Lower leg skin (tissue), 4 donors: ENCODE measurements around the gene BABAM2. TPM values are rescaled to one million over a fixed set of nuclear protein-coding genes. Genes with fewer than 3 reads are reported as not detected.
"Not testable (repeated sequence)": the region's sequence is repeated elsewhere in the genome, so short reads cannot be mapped to it uniquely, and the experiment has no call there.

Source experiments
- DNase-seq, 2 donors: peaks; one replicate each; pipeline ENCODE4 v3.0.0-alpha.2; 2019; ENCODE audit warnings: low spot score in 2 of 2
- H3K4me3 ChIP-seq: fragments of 200-600 bp; sonication (generic); 2 replicates; pipeline ENCODE4 v1.5.1; 2017; ENCODE audit warnings: mild to moderate bottlenecking, low read depth; ENCODE audit not compliant: poor library complexity, severe bottlenecking
- POLR2A ChIP-seq, 2 donors: fragments of 450-650 bp; IDR thresholded peaks; one replicate each; pipeline ENCODE4 v1.6.1; 2016 to 2017; ENCODE audit warnings: antibody characterized with exemption in 2 of 2, mild to moderate bottlenecking in 1 of 2, moderate library complexity in 1 of 2
- WGBS, 2 donors: methylation state at CpG; one replicate each; pipeline ENCODE4 v1.1.5; 2018; 5-methylcytosine and 5-hydroxymethylcytosine counted together
- intact Hi-C: fragments of 100-400 bp; cut with DNase I; formaldehyde crosslinking; loops from one replicate; pipeline ENCODE4 v1.15.0; 2023; ENCODE audit warnings: low total_unique reads
- total RNA-seq, 4 donors: library from RNA; depleted of rRNA; stranded (reverse); fragments of >200 nt; gene quantifications; one replicate each; pipeline ENCODE4 v1.1.0, GENCODE V29; 2016
- TF ChIP-seq, protein P1 (sequence below), 3 donors: fragments of 450-650 bp; IDR thresholded peaks; one replicate each; pipeline ENCODE4 v1.5.1; 2016; ENCODE audit warnings: antibody characterized with exemption in 3 of 3, mild to moderate bottlenecking in 3 of 3, moderate library complexity in 2 of 3

The BABAM2 gene
- total RNA-seq, 4 donors from 2014 or later, result 18.4 to 28.5 (median 23.9) TPM

DNA sequence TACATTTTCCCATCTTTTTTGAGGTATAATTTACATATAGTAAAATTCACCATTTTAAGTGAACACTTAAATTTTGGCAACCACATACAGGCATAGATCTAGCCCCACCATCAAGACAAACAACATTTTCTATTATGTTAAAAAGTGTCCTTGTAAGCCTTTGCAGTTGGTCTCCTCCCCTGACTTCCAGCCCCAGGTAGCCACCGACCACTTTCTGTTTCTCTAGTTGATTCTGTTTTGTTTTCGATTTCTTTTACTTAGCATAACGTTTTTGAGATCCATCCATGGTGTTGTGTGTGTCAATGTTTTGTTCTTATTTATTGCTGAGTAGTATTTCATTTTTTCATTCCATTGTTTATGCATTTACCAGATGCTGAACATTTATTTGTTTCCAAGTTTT lies 366.7 kb downstream of the BABAM2 start:
- DNase-seq, result no peak
- intact Hi-C loops, result no loop called here
- 91 to 94% methylated on average over 3 of the region's 3 CpGs for WGBS, 2 donors
- TF ChIP-seq, protein P1, sequence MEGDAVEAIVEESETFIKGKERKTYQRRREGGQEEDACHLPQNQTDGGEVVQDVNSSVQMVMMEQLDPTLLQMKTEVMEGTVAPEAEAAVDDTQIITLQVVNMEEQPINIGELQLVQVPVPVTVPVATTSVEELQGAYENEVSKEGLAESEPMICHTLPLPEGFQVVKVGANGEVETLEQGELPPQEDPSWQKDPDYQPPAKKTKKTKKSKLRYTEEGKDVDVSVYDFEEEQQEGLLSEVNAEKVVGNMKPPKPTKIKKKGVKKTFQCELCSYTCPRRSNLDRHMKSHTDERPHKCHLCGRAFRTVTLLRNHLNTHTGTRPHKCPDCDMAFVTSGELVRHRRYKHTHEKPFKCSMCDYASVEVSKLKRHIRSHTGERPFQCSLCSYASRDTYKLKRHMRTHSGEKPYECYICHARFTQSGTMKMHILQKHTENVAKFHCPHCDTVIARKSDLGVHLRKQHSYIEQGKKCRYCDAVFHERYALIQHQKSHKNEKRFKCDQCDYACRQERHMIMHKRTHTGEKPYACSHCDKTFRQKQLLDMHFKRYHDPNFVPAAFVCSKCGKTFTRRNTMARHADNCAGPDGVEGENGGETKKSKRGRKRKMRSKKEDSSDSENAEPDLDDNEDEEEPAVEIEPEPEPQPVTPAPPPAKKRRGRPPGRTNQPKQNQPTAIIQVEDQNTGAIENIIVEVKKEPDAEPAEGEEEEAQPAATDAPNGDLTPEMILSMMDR (IDR thresholded peaks at IDR 0.05), result no peak
- no peak for TF ChIP-seq POLR2A (IDR thresholded peaks at IDR 0.05)
- H3K4me3 ChIP-seq, result no peak overlapping the region

DNA sequence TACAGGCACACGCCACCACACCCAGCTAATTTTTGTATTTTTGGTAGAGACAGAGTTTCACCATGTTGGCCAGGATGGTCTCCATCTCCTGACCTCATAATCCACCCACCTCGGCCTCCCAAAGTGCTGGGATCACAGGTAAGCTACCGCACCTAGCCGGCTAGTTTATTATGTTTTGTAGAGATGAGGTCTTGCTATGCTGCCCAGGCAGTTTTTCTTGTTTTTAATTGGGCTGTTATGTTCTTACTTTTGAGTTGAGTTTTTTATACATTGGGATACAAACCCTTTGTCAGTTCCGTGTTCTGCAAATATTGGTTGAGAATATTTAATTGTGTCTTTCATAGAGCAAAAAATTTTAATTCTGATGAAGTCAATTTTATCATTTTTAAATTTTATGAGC lies 368.7 kb downstream of the BABAM2 start:
- intact Hi-C loops, H3K4me3 ChIP-seq, DNase-seq: not testable (repeated sequence)
- WGBS, 2 donors, result 87 to 92% methylated on average over 5 of the region's 5 CpGs

DNA sequence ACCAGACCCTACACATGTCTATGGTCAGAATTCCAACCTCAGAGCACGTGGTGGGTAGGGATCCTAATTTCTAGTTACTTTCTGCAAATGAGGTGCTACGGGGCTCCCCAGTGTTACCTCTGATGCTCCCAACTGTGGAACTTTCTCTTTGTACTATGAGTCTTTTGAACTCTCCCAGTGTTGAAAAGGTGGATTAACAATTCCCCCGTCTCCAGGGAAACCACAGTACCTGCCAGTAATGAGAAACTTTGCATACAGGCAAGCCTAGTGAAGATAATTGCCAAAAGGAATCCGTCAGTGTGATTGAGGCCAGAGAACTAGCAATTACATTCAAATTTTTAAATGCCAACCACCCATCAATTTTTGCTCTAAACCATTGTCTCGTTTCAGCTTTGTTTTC lies 373.2 kb downstream of the BABAM2 start:
- intact Hi-C loops, result no loop called here
- WGBS, 2 donors, result 63 to 68% methylated on average over 5 of the region's 5 CpGs
- DNase-seq, result no peak
- TF ChIP-seq, protein P1 (IDR thresholded peaks at IDR 0.05), result no peak
- no peak for TF ChIP-seq POLR2A (IDR thresholded peaks at IDR 0.05)
- H3K4me3 ChIP-seq, result no peak overlapping the region

DNA sequence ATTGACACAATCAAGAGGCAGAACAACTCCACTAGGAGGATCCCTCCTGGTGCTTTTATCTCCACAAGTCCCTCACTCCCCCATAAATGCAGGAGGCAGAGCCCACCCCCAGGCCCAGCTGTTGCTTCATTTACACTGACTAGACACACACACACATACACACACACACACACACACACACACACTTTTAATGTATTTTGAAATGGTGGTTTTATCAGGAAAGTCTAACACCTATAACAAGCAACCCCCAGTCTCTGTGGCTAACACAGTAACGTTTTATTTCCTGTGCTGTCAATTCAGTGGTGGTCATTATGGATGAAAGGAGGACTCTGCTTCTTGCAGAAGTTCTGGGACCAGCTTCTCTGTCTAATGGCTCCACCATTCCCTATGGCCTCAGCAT lies 376.8 kb downstream of the BABAM2 start:
- no peak for DNase-seq
- TF ChIP-seq, protein P1 (IDR thresholded peaks at IDR 0.05), result no peak
- no peak for TF ChIP-seq POLR2A (IDR thresholded peaks at IDR 0.05)
- WGBS, 2 donors, result 82 to 91% methylated on average over 1 of the region's 1 CpG
- no peak overlapping the region for H3K4me3 ChIP-seq
- intact Hi-C loops, result no loop called here

DNA sequence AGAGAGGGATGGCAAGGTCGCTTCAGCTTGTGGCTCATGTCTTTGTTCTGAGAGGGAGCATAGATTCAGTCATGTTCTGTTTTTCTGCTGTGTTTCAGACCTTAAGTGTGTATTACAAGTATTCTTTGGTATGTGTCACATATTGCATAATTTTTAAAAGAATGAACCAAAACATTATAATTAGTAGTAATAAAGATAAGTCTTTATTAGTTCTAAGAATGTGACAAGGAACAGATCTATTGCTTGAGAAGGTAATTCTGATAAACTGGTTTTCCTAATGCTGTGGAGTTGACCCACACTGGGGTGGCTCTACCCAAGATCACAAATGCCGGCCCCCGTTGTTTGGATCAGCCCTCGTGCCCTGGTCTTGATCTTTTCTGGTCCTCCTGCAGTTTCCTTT lies 377.9 kb downstream of the BABAM2 start:
- intact Hi-C loops, result no loop called here
- no peak for DNase-seq
- TF ChIP-seq POLR2A (IDR thresholded peaks at IDR 0.05), result no peak
- TF ChIP-seq, protein P1 (IDR thresholded peaks at IDR 0.05), result no peak
- WGBS, 2 donors, result 72 to 79% methylated on average over 4 of the region's 4 CpGs
- no peak overlapping the region for H3K4me3 ChIP-seq

DNA sequence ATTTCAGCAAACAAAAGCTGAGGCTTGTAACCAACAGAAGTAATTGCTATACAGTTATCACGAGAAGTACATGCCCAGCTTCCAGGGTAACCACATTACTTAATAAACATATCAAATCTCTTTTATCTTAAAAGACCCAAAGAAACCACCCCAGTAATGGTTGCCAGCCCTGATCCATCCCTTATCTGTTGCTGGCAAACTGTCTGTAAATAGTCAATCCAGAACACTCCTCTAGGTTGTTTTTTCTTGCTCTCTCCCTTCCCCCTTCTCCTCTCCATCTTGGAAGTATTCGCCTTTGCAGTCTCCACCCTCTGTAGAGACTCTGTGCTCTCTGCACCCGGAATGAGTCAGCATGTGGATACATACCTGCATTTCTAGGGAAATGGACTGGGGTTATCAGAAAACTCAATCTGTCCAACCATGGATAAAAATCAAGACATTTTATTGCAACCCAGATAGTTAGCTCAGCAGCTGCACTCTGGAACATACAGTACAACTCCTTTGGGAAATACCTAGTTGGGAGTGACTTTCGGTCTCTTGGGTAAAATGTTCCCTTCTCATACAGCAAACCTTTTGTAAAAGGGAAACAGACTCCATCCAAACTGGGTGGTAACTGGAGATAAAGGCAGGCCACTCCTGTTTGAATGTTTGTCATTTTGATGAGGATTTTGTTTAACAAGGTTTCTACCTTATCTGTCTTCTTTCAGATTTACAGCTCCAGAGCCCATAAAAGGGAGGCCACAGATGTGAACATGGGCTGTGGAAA lies 378.7 kb downstream of the BABAM2 start:
- H3K4me3 ChIP-seq, result no peak overlapping the region
- TF ChIP-seq, protein P1 (IDR thresholded peaks at IDR 0.05), result no peak
- no peak for TF ChIP-seq POLR2A (IDR thresholded peaks at IDR 0.05)
- WGBS, 2 donors, result 45 to 61% methylated on average over 4 of the region's 4 CpGs
- intact Hi-C loops, result no loop called here
- DNase-seq, result no peak
